ENCODE measurements around the gene CFAP97. TPM values are rescaled to one million over a fixed set of nuclear protein-coding genes. Genes with fewer than 3 reads are reported as not detected.

CFAP97 gene
- polyA plus RNA-seq, 1 donor (not counting 4 experiments of a cell fraction or from before 2014, with no cell fraction given): 24.9 TPM

- Histone ChIP-seq H2AFZ (ENCODE audit: control insufficient read depth, low read length) (peak overlapping the region; percentile 86), H3K4me3 (ENCODE audit: control insufficient read depth in 2 of 3, extremely low read depth in 1 of 3, insufficient read depth in 2 of 3, low read depth in 1 of 3, low read length in 3 of 3) (peak overlapping the region; percentile 52 to 89 (median 72)), H3K27ac (ENCODE audit: control insufficient read depth, insufficient read depth, low read length) (peak overlapping the region; percentile 40), H3K9ac (ENCODE audit: control insufficient read depth, extremely low read depth, insufficient read depth, low read length) (peak overlapping the region; percentile 90), H4K20me1 (ENCODE audit: control insufficient read depth, extremely low read depth, insufficient read depth, low read length) (no peaks in the 10 kb centered on the region), H3K36me3 (ENCODE audit: control insufficient read depth in 2 of 2, extremely low read depth in 1 of 2, insufficient read depth in 2 of 2, low read length in 2 of 2) (peaks cover 0 to 3% of the 10 kb centered on the region in 2 experiments), H3K4me2 (ENCODE audit: control insufficient read depth, extremely low read depth, insufficient read depth, low read depth, low read length) (peak overlapping the region; percentile 90), H3K9me1 (ENCODE audit: control insufficient read depth, extremely low read depth, insufficient read depth, low read length) (no peaks in the 10 kb centered on the region), H3K27me3 (ENCODE audit: control insufficient read depth, extremely low read depth, insufficient read depth, low read length) (no peaks in the 10 kb centered on the region), H3K4me1 (ENCODE audit: control insufficient read depth, extremely low read depth, insufficient read depth, low read length) (peaks cover 20% of the 10 kb centered on the region), H3K9me3 (ENCODE audit: control insufficient read depth, low read depth, low read length) (no peaks in the 10 kb centered on the region), H3K79me2 (ENCODE audit: control insufficient read depth, insufficient read depth, low read length) (peaks cover 19% of the 10 kb centered on the region)
- dilution Hi-C loops (cut with MboI; ENCODE audit: extremely low pct_ligation_motif_present, low sequenced_read_pairs): no loop called here
- FAIRE-seq (peak; percentile 63), DNase-seq (ENCODE audit: low read depth, low spot score) (no peak)
- TF ChIP-seq EZH2 (IDR thresholded peaks at IDR 0.05; ENCODE audit: low read length) (no peak), CTCF (optimal IDR thresholded peaks at IDR 0.05 in 1 of 3, IDR thresholded peaks at IDR 0.05 in 1 of 3, conservative IDR thresholded peaks at IDR 0.05 in 1 of 3; ENCODE audit: extremely low read depth in 1 of 3, insufficient read depth in 2 of 3, low read length in 3 of 3) (peak in 1 of 3 experiments; percentile 23)
Measured at GRCh38 chr4:185204238-185204910, 574 bp upstream of the CFAP97 start.

- peaks cover 17% of the 10 kb centered on the region for H3K4me1 ChIP-seq (ENCODE audit: control insufficient read depth, extremely low read depth, insufficient read depth, low read length)
- H4K20me1 ChIP-seq (ENCODE audit: control insufficient read depth, extremely low read depth, insufficient read depth, low read length): no peaks in the 10 kb centered on the region
- peaks cover 3% of the 10 kb centered on the region for H3K9me1 ChIP-seq (ENCODE audit: control insufficient read depth, extremely low read depth, insufficient read depth, low read length)
- DNase-seq (ENCODE audit: low read depth, low spot score) (no peak), FAIRE-seq (no peak)
- no peak for TF ChIP-seq CTCF (optimal IDR thresholded peaks at IDR 0.05 in 1 of 3, IDR thresholded peaks at IDR 0.05 in 1 of 3, conservative IDR thresholded peaks at IDR 0.05 in 1 of 3; ENCODE audit: extremely low read depth in 1 of 3, insufficient read depth in 2 of 3, low read length in 3 of 3)
- TF ChIP-seq EZH2 (IDR thresholded peaks at IDR 0.05; ENCODE audit: low read length): no peak
- peak overlapping the region; percentile 52 to 89 (median 72) for H3K4me3 ChIP-seq (ENCODE audit: control insufficient read depth in 2 of 3, extremely low read depth in 1 of 3, insufficient read depth in 2 of 3, low read depth in 1 of 3, low read length in 3 of 3)
- H3K36me3 ChIP-seq (ENCODE audit: control insufficient read depth in 2 of 2, extremely low read depth in 1 of 2, insufficient read depth in 2 of 2, low read length in 2 of 2): peaks cover 0 to 3% of the 10 kb centered on the region in 2 experiments
- H3K27me3 ChIP-seq (ENCODE audit: control insufficient read depth, extremely low read depth, insufficient read depth, low read length): no peaks in the 10 kb centered on the region
- peak overlapping the region; percentile 90 for H3K4me2 ChIP-seq (ENCODE audit: control insufficient read depth, extremely low read depth, insufficient read depth, low read depth, low read length)
- peaks cover 19% of the 10 kb centered on the region for H3K79me2 ChIP-seq (ENCODE audit: control insufficient read depth, insufficient read depth, low read length)
- H3K9ac ChIP-seq (ENCODE audit: control insufficient read depth, extremely low read depth, insufficient read depth, low read length): peak overlapping the region; percentile 90
- peak overlapping the region; percentile 71 for H2AFZ ChIP-seq (ENCODE audit: control insufficient read depth, low read length)
- peak overlapping the region; percentile 40 for H3K27ac ChIP-seq (ENCODE audit: control insufficient read depth, insufficient read depth, low read length)
- dilution Hi-C loops (cut with MboI; ENCODE audit: extremely low pct_ligation_motif_present, low sequenced_read_pairs): no loop called here
- no peaks in the 10 kb centered on the region for H3K9me3 ChIP-seq (ENCODE audit: control insufficient read depth, low read depth, low read length)
Measured at GRCh38 chr4:185202984-185203485, 765 bp downstream of the CFAP97 start.

All from keratinocyte (primary cell).